Smooth muscle cell (in vitro differentiated cells): Measurements from ENCODE around the gene NFIB. TPM values are rescaled to one million over a fixed set of nuclear protein-coding genes. Genes with fewer than 3 reads are reported as not detected.

Experiments
- DNase-seq: peaks from one replicate; lab custom pipeline; 2025; ENCODE audit not compliant: unreplicated experiment; lab: John Stamatoyannopoulos, UW
- H2AFZ ChIP-seq: fragments of 200-600 bp; sonication (generic); 2 replicates; pipeline ENCODE4 v1.6.0; 2016; ENCODE audit warnings: antibody characterized with exemption, low read depth, mild to moderate bottlenecking
- H3F3A ChIP-seq: fragments of 200-600 bp; sonication (generic); 2 replicates; pipeline ENCODE4 v1.6.0; 2017; ENCODE audit warnings: antibody characterized with exemption, low read depth
- H3K27ac ChIP-seq: fragments of 200-600 bp; sonication (generic); 2 replicates; pipeline ENCODE4 v1.5.1; 2016; ENCODE audit warnings: low read depth, mild to moderate bottlenecking
- H3K27me3 ChIP-seq: fragments of 200-600 bp; sonication (generic); 2 replicates; pipeline ENCODE4 v1.6.1; 2016; ENCODE audit warnings: low read depth, mild to moderate bottlenecking
- H3K36me3 ChIP-seq: fragments of 200-600 bp; sonication (generic); 2 replicates; pipeline ENCODE4 v1.5.1; 2016; ENCODE audit warnings: low read depth
- H3K4me1 ChIP-seq: fragments of 200-600 bp; sonication (generic); 2 replicates; pipeline ENCODE4 v1.5.1; 2016; ENCODE audit warnings: low read depth
- H3K4me2 ChIP-seq: fragments of 200-600 bp; sonication (generic); 2 replicates; pipeline ENCODE4 v1.6.0; 2016; ENCODE audit warnings: mild to moderate bottlenecking
- H3K4me3 ChIP-seq: fragments of 200-600 bp; sonication (generic); 2 replicates; pipeline ENCODE4 v1.5.1; 2016; ENCODE audit warnings: mild to moderate bottlenecking
- H3K79me2 ChIP-seq: fragments of 200-600 bp; sonication (generic); 2 replicates; pipeline ENCODE4 v1.6.0; 2016; ENCODE audit warnings: low read depth, mild to moderate bottlenecking
- H3K9ac ChIP-seq: fragments of 200-600 bp; sonication (generic); 2 replicates; pipeline ENCODE4 v1.6.0; 2016; ENCODE audit warnings: low read depth
- H3K9me3 ChIP-seq: fragments of 200-600 bp; sonication (generic); replicated peaks from 2 replicates; pipeline ENCODE4 v1.5.1; 2016; ENCODE audit warnings: low read depth
- H4K20me1 ChIP-seq: fragments of 200-600 bp; sonication (generic); 2 replicates; pipeline ENCODE4 v1.6.0; 2016; ENCODE audit warnings: low read depth
- CTCF ChIP-seq: fragments of 200-600 bp; sonication (generic); IDR thresholded peaks from 2 replicates; pipeline ENCODE4 v1.5.1; 2017; ENCODE audit warnings: borderline replicate concordance, mild to moderate bottlenecking, antibody characterized with exemption; ENCODE audit not compliant: insufficient read depth, poor library complexity, severe bottlenecking
- WGBS: methylation state at CpG from one replicate; pipeline ENCODE4 v1.1.7; 2016; ENCODE audit warnings: low lambda C conversion rate; 5-methylcytosine and 5-hydroxymethylcytosine counted together
- polyA plus RNA-seq: library from polyadenylated mRNA; unstranded; fragments of >200 nt; fragmentation: Nextera tagmentation; extraction: Ambion mirVana; gene quantifications from 2 replicates; pipeline ENCODE4 v1.2.1, GENCODE V29; 2016
- total RNA-seq: library from RNA; depleted of rRNA; stranded (reverse); fragments of >200 nt; gene quantifications from 2 replicates; pipeline ENCODE4 v1.2.3, GENCODE V29; 2014

Gene NFIB
- total and polyA plus RNA-seq, 2 experiments from 2014 or later = 0.93 to 1.7 TPM

DNA sequence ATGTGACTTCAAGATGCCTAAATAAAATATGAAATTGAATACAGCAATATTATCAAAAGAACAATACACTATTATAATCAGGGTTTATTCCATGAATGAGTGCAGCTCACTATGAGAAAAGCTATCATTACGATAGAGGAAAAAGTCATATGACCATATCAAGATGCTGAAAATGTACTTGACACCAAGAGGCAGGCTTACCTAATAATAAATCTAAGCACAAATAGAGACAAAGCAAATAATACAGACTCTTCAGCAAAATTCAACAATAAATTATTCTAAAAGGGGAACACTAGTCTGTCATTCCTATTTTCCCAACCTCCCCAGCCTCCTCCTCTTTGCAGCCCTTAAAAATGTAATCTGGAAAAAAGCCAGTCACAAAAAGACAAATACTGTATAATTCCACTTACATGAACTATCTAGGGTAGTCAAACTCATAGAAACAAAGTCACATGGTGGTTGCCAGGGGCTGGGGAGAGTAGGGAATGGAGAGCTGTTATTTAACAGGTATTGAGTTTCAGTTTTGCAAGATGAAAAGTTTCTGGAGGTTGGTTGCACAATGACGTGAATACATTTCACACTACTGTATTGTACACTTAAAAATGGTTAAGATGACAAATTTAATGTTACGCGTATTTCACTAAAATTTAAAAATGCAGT is 148.4 kb downstream of the NFIB start:
- no peak overlapping the region for H3K9ac ChIP-seq
- H3K36me3 ChIP-seq = no peaks in the 10 kb centered on the region
- no peak overlapping the region for H3K27ac ChIP-seq
- no peaks in the 10 kb centered on the region for H3K4me1 ChIP-seq
- H3K27me3 ChIP-seq = no peaks in the 10 kb centered on the region
- H4K20me1 ChIP-seq = no peaks in the 10 kb centered on the region
- H2AFZ ChIP-seq = no peak overlapping the region
- no peaks in the 10 kb centered on the region for H3F3A ChIP-seq
- no peak overlapping the region for H3K4me3 ChIP-seq
- 100% methylated on average over 4 of the region's 4 CpGs for WGBS
- TF ChIP-seq CTCF = no peak
- no peak overlapping the region for H3K4me2 ChIP-seq
- DNase-seq = no peak
- H3K79me2 ChIP-seq = no peaks in the 10 kb centered on the region
- H3K9me3 ChIP-seq = no peaks in the 10 kb centered on the region

GRCh38 chr9:14164908-14165307 is 149.0 kb downstream of the NFIB start:
- H3K36me3 ChIP-seq = no peaks in the 10 kb centered on the region
- H3K4me2 ChIP-seq = no peak overlapping the region
- H3K79me2 ChIP-seq = no peaks in the 10 kb centered on the region
- no peaks in the 10 kb centered on the region for H3K27me3 ChIP-seq
- no peak overlapping the region for H3K4me3 ChIP-seq
- no peak overlapping the region for H2AFZ ChIP-seq
- H3K27ac ChIP-seq = no peak overlapping the region
- H3K9me3 ChIP-seq = no peaks in the 10 kb centered on the region
- H4K20me1 ChIP-seq = no peaks in the 10 kb centered on the region
- TF ChIP-seq CTCF = no peak
- no peaks in the 10 kb centered on the region for H3F3A ChIP-seq
- no peak overlapping the region for H3K9ac ChIP-seq
- no peak for DNase-seq
- WGBS = 100% methylated on average over 1 of the region's 1 CpG
- no peaks in the 10 kb centered on the region for H3K4me1 ChIP-seq

GRCh38 chr9:14159440-14160216 is 154.3 kb downstream of the NFIB start:
- Histone ChIP-seq H3K27me3 (no peaks in the 10 kb centered on the region), H4K20me1 (no peaks in the 10 kb centered on the region), H3K9ac (no peak overlapping the region), H3K36me3 (no peaks in the 10 kb centered on the region), H3K27ac (no peak overlapping the region), H3F3A (no peaks in the 10 kb centered on the region), H3K9me3 (no peaks in the 10 kb centered on the region), H2AFZ (no peak overlapping the region), H3K4me3 (no peak overlapping the region), H3K4me1 (no peaks in the 10 kb centered on the region), H3K4me2 (no peak overlapping the region), H3K79me2 (no peaks in the 10 kb centered on the region)
- DNase-seq = no peak
- WGBS = 87% methylated on average over 4 of the region's 4 CpGs
- TF ChIP-seq CTCF = no peak
